ENCODE data around the gene METTL1. TPM values are rescaled to one million over a fixed set of nuclear protein-coding genes. Genes with fewer than 3 reads are reported as not detected.

METTL1 gene
- total RNA-seq, 5 donors from 2014 or later (not counting 1 experiment from before 2014, with no cell fraction given) = 10.3 to 17.4 (median 14.5) TPM

DNA sequence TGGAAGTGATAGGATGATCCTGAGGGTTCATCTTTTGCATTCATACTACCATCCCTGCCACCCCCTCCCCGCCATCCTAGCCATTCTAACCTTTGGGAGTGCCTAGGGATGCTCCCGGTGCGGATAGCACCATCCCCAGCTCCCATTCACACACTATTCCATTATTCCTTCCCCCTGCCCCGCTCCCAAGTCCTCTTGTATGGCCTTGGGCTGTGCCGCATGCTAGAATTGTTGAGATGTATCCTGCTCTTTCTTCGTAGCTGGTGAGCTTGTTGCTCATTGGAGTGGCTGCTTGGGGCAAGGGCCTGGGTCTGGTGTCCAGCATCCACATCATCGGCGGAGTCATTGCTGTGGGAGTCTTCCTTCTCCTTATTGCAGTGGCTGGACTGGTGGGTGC, 26.4 kb downstream of the METTL1 start:
- Histone ChIP-seq H3K9me3 (no peaks in the 10 kb centered on the region), H3K27me3 (replicated peaks in 1 of 2; ENCODE audit: control insufficient read depth in 2 of 2, extremely low read depth in 1 of 2, insufficient read depth in 2 of 2, low read length in 1 of 2) (no peaks in the 10 kb centered on the region), H3K4me1 (ENCODE audit: control insufficient read depth in 1 of 2, extremely low read depth in 1 of 2, insufficient read depth in 2 of 2, low read length in 2 of 2) (peaks cover 23 to 44% of the 10 kb centered on the region in 2 experiments), H3K4me3 (ENCODE audit: control insufficient read depth in 1 of 2, extremely low read depth in 1 of 2, low read length in 1 of 2) (peak overlapping the region; percentile 81 to 96), H3K36me3 (ENCODE audit: control insufficient read depth in 2 of 2, extremely low read depth in 1 of 2, insufficient read depth in 1 of 2, low read length in 1 of 2) (peaks cover 4 to 29% of the 10 kb centered on the region in 2 donors), H3K27ac (ENCODE audit: low read length) (peak overlapping the region; percentile 96)
- H3K36me3 Mint-ChIP-seq = peaks cover 19% of the 10 kb centered on the region
- peaks cover 48 to 55% (median 49%) of the 10 kb centered on the region in 3 donors for H3K4me1 Mint-ChIP-seq
- ChIA-PET POLR2A (interaction anchor here in 1 of 2 donors (1.4 kb wide), 1 partner anchor 9 kb away, joined by 3 read pairs; no protein-coding TSS in a partner anchor), CTCF (interaction anchor here in 1 of 2 donors (0.5 to 1.8 kb wide), 3 partner anchors 9 to 1059 kb away, joined by 3 to 11 read pairs (median 3); no protein-coding TSS in a partner anchor)
- H3K27ac Mint-ChIP-seq = peak overlapping the region; percentile 96 to 98
- no peaks in the 10 kb centered on the region for H3K27me3 Mint-ChIP-seq
- H3K4me3 Mint-ChIP-seq = peak overlapping the region; percentile 93 to 97 (median 94)
- no peaks in the 10 kb centered on the region for H3K9me3 Mint-ChIP-seq
- DNase-seq = no peak
- no peak for ATAC-seq (replicated peaks in 1 of 4)
- WGBS (ENCODE audit: insufficient coverage) = 71% methylated on average over 6 of the region's 8 CpGs

DNA sequence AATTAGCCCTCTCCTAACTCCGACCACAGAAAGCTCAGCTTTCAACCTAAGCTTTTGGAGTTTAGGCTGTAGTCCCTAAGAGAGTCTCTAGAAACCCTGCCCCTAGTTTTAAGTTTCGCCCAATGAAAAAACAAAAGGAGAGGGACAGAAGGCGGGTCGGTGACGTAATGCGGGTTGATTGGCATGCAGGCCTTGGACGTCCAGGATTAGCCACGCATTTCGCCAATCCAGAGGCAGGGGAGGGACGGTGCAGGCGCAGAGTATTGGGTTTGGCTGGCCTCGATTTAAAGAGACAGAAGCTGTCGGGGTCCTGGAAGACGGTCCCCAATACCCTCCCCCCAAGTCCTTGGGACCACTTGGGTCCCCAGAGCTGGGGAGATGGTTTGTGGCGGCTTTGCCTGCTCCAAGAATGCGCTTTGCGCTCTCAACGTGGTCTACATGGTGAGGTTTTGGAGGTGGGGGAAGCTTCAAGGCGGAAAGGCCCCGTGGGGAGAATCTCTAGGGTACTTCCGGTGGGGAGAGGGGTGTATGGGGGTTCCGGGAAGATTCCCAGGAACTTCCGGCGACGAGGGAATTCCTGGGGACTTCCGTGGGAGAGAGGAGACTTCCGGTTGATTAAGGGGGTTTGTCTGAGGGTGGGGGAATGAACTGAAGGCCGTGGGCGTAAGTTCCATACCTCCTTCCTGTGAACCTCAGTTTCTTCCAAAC, 27.0 kb downstream of the METTL1 start, which contains the start of gene TSPAN31:
TSPAN31 (plus strand) TSS at position 263 of the 708 bp plus-strand sequence; CDS start at position 379, 116 bp downstream.
- ChIA-PET CTCF (interaction anchor here (0.5 to 1.8 kb wide), 7 partner anchors 9 to 1189 kb away, joined by 3 to 11 read pairs (median 5); no protein-coding TSS in a partner anchor), POLR2A (interaction anchor here in 1 of 2 donors (0.7 to 1.4 kb wide), 2 partner anchors 9 to 82 kb away, joined by 3 to 4 read pairs; no protein-coding TSS in a partner anchor)
- ATAC-seq (replicated peaks in 1 of 4) = peak; percentile 81 to 87 (median 83)
- Histone ChIP-seq H3K9me3 (no peaks in the 10 kb centered on the region), H3K4me3 (ENCODE audit: control insufficient read depth in 1 of 2, extremely low read depth in 1 of 2, low read length in 1 of 2) (peak within 1 kb of the TSS; percentile 81 to 96), H3K27ac (ENCODE audit: low read length) (peak within 1 kb of the TSS; percentile 96), H3K27me3 (replicated peaks in 1 of 2; ENCODE audit: control insufficient read depth in 2 of 2, extremely low read depth in 1 of 2, insufficient read depth in 2 of 2, low read length in 1 of 2) (no peaks in the 10 kb centered on the region), H3K36me3 (ENCODE audit: control insufficient read depth in 2 of 2, extremely low read depth in 1 of 2, insufficient read depth in 1 of 2, low read length in 1 of 2) (peaks cover 4 to 30% of the 10 kb centered on the region in 2 donors), H3K4me1 (ENCODE audit: control insufficient read depth in 1 of 2, extremely low read depth in 1 of 2, insufficient read depth in 2 of 2, low read length in 2 of 2) (peaks cover 28 to 46% of the 10 kb centered on the region in 2 experiments)
- peaks cover 16% of the 10 kb centered on the region for H3K36me3 Mint-ChIP-seq
- peak within 1 kb of the TSS; percentile 96 to 98 for H3K27ac Mint-ChIP-seq
- 2% methylated on average over 18 of the region's 29 CpGs for WGBS (ENCODE audit: insufficient coverage)
- DNase-seq = peak; percentile 79 to 98 (median 95)
- H3K4me3 Mint-ChIP-seq = peak within 1 kb of the TSS; percentile 93 to 97 (median 94)
- H3K27me3 Mint-ChIP-seq = no peaks in the 10 kb centered on the region
- peaks cover 47 to 54% (median 52%) of the 10 kb centered on the region in 3 donors for H3K4me1 Mint-ChIP-seq
- H3K9me3 Mint-ChIP-seq = no peaks in the 10 kb centered on the region

DNA sequence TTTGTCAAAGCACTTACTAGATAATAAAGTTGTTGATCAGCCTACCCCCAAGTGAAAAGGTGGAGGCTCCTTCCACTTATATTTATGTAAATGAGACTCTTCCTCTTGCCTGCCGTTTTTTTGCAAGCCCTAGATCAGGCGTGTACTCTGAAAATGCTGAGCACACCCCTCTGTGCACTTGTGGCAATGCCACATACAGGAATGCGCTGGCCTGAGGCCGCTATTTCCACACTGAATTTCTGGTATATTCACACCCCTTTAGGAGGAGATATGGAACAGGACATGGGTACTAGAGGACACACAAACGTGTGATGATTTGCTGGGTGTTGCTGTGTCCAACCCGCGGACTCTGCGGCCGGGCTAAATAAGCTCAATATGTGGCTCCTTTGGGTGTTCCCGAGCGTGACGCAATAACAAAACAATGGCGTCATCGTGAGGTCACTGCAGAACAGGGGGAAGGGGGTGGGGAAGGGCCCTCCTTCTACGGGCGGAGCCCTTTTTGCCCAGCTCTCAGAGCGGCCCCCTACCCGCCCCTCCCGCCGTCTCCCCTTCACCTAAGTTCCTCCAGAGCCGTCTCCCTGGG, 27.6 kb downstream of the METTL1 start:
- H3K4me1 Mint-ChIP-seq = peaks cover 53 to 61% (median 57%) of the 10 kb centered on the region in 3 donors
- ChIA-PET CTCF (interaction anchor here (0.7 to 1.8 kb wide), 5 partner anchors 10 to 1188 kb away, joined by 3 to 11 read pairs (median 5); no protein-coding TSS in a partner anchor), POLR2A (interaction anchor here (0.6 to 1.4 kb wide), 3 partner anchors 10 to 195 kb away, joined by 3 to 5 read pairs (median 4); no protein-coding TSS in a partner anchor)
- peak in 32 of 35 experiments; percentile 45 to 86 (median 68) for DNase-seq
- H3K4me3 Mint-ChIP-seq = peak overlapping the region; percentile 93 to 97 (median 94)
- Histone ChIP-seq H3K9me3 (no peaks in the 10 kb centered on the region), H3K4me3 (ENCODE audit: control insufficient read depth in 1 of 2, extremely low read depth in 1 of 2, low read length in 1 of 2) (peak overlapping the region; percentile 81 to 96), H3K27me3 (replicated peaks in 1 of 2; ENCODE audit: control insufficient read depth in 2 of 2, extremely low read depth in 1 of 2, insufficient read depth in 2 of 2, low read length in 1 of 2) (no peaks in the 10 kb centered on the region), H3K4me1 (ENCODE audit: control insufficient read depth in 1 of 2, extremely low read depth in 1 of 2, insufficient read depth in 2 of 2, low read length in 2 of 2) (peaks cover 34 to 52% of the 10 kb centered on the region in 2 experiments), H3K27ac (ENCODE audit: low read length) (peak overlapping the region; percentile 96), H3K36me3 (ENCODE audit: control insufficient read depth in 2 of 2, extremely low read depth in 1 of 2, insufficient read depth in 1 of 2, low read length in 1 of 2) (peaks cover 6 to 34% of the 10 kb centered on the region in 2 donors)
- peak overlapping the region; percentile 96 to 98 for H3K27ac Mint-ChIP-seq
- WGBS (ENCODE audit: insufficient coverage) = 9% methylated on average over 7 of the region's 21 CpGs
- H3K36me3 Mint-ChIP-seq = peaks cover 19% of the 10 kb centered on the region
- ATAC-seq (replicated peaks in 1 of 4) = peak; percentile 8 to 46 (median 14)
- no peaks in the 10 kb centered on the region for H3K27me3 Mint-ChIP-seq
- H3K9me3 Mint-ChIP-seq = no peaks in the 10 kb centered on the region

DNA sequence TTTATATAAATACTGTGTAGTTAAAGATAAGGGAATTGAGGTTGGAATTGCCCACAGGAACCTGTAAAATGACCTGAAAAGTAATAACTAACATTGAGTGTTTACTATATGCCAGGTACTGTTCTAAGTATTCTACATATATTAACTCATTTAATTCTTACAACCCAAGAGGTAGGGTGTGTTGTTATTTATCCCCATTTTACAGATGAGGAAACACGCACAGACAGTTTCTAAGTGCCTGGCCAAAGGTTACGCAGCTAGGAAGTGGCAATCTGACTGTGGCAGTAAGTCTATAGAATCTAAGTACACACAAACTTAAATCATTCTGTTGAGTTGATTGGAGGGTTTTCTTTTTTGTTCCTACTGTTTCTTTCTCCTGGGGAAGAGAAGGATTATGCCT, 28.1 kb downstream of the METTL1 start:
- no peak overlapping the region for H3K4me3 ChIP-seq (ENCODE audit: control insufficient read depth in 1 of 2, extremely low read depth in 1 of 2, low read length in 1 of 2)
- H3K27ac ChIP-seq (ENCODE audit: low read length) = peak overlapping the region; percentile 96
- no peaks in the 10 kb centered on the region for H3K9me3 Mint-ChIP-seq
- no peak for DNase-seq
- no CpG with 5 or more reads among the region's 2 CpGs for WGBS (ENCODE audit: insufficient coverage)
- no peak for ATAC-seq (replicated peaks in 1 of 4)
- CTCF ChIA-PET = interaction anchor here in 1 of 2 donors (0.9 kb wide), 1 partner anchor 1107 kb away, joined by 5 read pairs; no protein-coding TSS in a partner anchor
- H3K9me3 ChIP-seq = no peaks in the 10 kb centered on the region
- POLR2A ChIA-PET = interaction anchor here in 1 of 2 donors (0.6 kb wide), 1 partner anchor 195 kb away, joined by 5 read pairs; no protein-coding TSS in a partner anchor
- peak overlapping the region; percentile 96 to 98 for H3K27ac Mint-ChIP-seq
- peaks cover 58 to 66% (median 62%) of the 10 kb centered on the region in 3 donors for H3K4me1 Mint-ChIP-seq
- no peaks in the 10 kb centered on the region for H3K27me3 Mint-ChIP-seq
- peaks cover 38 to 58% of the 10 kb centered on the region in 2 experiments for H3K4me1 ChIP-seq (ENCODE audit: control insufficient read depth in 1 of 2, extremely low read depth in 1 of 2, insufficient read depth in 2 of 2, low read length in 2 of 2)
- H3K36me3 ChIP-seq (ENCODE audit: control insufficient read depth in 2 of 2, extremely low read depth in 1 of 2, insufficient read depth in 1 of 2, low read length in 1 of 2) = peaks cover 4 to 31% of the 10 kb centered on the region in 2 donors
- peaks cover 15% of the 10 kb centered on the region for H3K36me3 Mint-ChIP-seq
- H3K27me3 ChIP-seq (replicated peaks in 1 of 2; ENCODE audit: control insufficient read depth in 2 of 2, extremely low read depth in 1 of 2, insufficient read depth in 2 of 2, low read length in 1 of 2) = no peaks in the 10 kb centered on the region
- H3K4me3 Mint-ChIP-seq = peak overlapping the region; percentile 93 to 97 (median 94)

DNA sequence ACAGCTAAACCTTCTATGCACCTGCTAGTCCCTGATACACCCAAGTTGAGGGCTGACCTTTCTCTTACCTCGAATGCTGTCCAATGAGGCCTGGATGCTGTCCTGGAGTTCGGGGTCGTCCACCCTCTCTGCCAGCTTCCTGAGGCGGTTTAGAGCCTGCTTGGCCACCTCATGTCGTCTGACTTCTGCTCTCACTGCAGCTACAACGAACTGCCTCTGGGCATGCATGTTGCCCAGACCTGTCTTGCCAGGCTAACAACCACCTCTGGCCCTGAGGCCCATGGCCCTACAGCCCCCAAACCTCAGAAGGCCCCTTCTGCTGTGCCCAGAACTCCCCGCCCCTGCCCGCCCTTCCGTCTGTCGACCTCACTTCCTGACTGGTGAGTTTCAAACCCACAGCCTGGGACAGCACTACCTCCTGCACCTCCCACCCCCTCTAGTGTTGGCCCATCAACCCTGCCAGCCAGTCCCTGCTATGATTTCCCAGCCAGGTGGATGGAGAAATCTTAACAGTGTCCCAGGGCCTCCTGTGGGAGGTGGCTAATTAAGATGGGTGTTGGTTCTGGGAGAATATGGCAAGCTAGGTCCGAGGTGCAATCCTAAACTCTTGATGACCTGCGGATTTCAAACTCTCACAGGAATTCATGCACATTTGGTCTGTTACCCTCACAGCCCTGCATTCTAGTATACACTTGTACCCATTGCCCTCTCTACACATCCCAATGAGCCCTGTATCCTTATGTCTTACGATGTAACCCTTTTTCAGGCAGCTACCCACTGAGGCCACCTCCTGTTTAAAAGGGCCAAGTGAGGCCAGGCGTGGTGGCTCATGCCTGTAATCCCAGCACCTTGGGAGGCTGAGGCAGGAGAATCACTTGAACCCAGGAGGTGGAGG, 29.8 kb downstream of the METTL1 start:
- Mint-ChIP-seq H3K9me3 (no peaks in the 10 kb centered on the region), H3K4me3 (peak overlapping the region; percentile 82 to 92 (median 82)), H3K27me3 (no peaks in the 10 kb centered on the region), H3K27ac (peak overlapping the region; percentile 79 to 94), H3K36me3 (peaks cover 8% of the 10 kb centered on the region), H3K4me1 (peaks cover 58 to 66% (median 62%) of the 10 kb centered on the region in 3 donors)
- H3K9me3 ChIP-seq = no peaks in the 10 kb centered on the region
- peak; percentile 47 to 88 (median 73) for DNase-seq
- ChIA-PET POLR2A (interaction anchor here in 1 of 2 donors (1.4 kb wide), 1 partner anchor 8 kb away, joined by 3 read pairs; no protein-coding TSS in a partner anchor), CTCF (interaction anchor here (0.6 to 2.0 kb wide), 8 partner anchors 10 to 476 kb away, joined by 3 to 10 read pairs (median 6); partner anchors contain the start of genes B4GALNT1 (in 1 of the 2) and CDK4 (in 1 of the 2))
- WGBS (ENCODE audit: insufficient coverage) = 18% methylated on average over 10 of the region's 14 CpGs
- peaks cover 4 to 22% of the 10 kb centered on the region in 2 donors for H3K36me3 ChIP-seq (ENCODE audit: control insufficient read depth in 2 of 2, extremely low read depth in 1 of 2, insufficient read depth in 1 of 2, low read length in 1 of 2)
- peaks cover 38 to 66% of the 10 kb centered on the region in 2 experiments for H3K4me1 ChIP-seq (ENCODE audit: control insufficient read depth in 1 of 2, extremely low read depth in 1 of 2, insufficient read depth in 2 of 2, low read length in 2 of 2)
- no peaks in the 10 kb centered on the region for H3K27me3 ChIP-seq (replicated peaks in 1 of 2; ENCODE audit: control insufficient read depth in 2 of 2, extremely low read depth in 1 of 2, insufficient read depth in 2 of 2, low read length in 1 of 2)
- H3K4me3 ChIP-seq (ENCODE audit: control insufficient read depth in 1 of 2, extremely low read depth in 1 of 2, low read length in 1 of 2) = peak overlapping the region; percentile 67 to 69
- H3K27ac ChIP-seq (ENCODE audit: low read length) = peak overlapping the region; percentile 84
- peak; percentile 56 to 71 (median 67) for ATAC-seq (replicated peaks in 1 of 4)

All from T-cell (primary cell).